Activated CD4-positive, alpha-beta T cell treated with anti-CD3 and anti-CD28 coated beads for 1 hour (primary cell): ENCODE results near the gene SUCLG2.
A peak's percentile ranks its signal among the peaks of the same experiment; 100 is the strongest.

Experiments used
- DNase-seq: peaks from one replicate; pipeline ENCODE4 v3.0.0-alpha.2; 2020

SUCLG2 gene, protein sequence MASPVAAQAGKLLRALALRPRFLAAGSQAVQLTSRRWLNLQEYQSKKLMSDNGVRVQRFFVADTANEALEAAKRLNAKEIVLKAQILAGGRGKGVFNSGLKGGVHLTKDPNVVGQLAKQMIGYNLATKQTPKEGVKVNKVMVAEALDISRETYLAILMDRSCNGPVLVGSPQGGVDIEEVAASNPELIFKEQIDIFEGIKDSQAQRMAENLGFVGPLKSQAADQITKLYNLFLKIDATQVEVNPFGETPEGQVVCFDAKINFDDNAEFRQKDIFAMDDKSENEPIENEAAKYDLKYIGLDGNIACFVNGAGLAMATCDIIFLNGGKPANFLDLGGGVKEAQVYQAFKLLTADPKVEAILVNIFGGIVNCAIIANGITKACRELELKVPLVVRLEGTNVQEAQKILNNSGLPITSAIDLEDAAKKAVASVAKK

DNA sequence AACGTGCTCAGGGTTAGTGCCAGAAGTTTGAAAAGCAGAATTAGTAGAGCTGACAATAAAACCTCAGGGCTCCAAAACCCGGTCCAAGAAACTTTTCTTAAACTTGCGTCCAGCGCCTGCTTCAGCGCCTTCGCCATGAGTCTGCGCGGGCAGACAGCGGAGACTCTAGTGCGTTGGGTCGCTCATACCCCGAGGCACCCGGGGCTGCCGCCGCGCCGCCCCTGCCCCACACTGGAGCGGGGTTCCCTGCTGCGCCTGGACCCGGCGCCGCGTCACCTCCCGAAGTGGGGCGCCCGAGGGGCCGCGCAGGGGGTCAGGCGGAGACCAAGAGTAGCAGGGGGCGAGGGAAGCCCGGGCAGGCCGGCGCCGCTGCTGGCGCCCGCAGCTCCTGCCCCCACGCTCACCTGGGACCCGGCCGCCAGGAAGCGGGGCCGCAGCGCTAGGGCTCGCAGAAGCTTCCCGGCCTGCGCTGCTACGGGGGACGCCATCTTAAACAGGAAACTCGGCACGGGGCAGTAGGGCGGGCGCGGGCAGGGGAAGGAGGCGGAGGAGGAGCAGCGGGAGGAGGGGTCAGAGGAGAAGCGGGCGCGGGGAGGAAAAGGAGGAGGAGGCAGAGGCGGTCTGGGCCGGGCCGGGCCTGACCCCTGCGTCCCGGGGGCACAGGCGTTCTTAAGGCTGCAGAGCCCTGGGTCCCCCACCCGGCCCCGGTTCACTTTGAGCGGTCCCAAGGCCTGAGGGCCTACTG, at the start of gene SUCLG2:
Gene SUCLG2, minus strand, starts transcription at position 514 of the 745 bp plus-strand sequence. Its CDS starts 26 bp downstream, at position 488.
- DNase-seq, result peak; percentile 66

DNA sequence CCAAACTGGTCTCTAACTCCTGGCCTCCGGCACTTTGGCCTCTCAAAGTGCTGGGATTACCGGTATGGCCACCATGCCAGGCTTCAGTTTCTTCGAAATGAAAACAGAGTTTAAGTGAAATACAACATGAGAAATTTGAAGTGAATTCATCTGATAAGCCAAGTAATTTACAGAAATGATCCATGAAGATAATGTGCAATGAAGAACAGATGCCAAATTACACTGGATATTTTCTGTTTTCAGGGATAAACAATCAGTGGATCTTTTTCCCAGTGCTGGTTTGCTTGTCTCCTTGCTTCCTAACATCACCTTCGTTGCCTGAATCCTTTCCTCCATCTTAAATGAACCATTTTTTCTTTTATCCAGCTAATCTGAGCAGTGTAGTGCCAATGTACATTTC, 46.2 kb upstream of the SUCLG2 start:
- no peak for DNase-seq

DNA sequence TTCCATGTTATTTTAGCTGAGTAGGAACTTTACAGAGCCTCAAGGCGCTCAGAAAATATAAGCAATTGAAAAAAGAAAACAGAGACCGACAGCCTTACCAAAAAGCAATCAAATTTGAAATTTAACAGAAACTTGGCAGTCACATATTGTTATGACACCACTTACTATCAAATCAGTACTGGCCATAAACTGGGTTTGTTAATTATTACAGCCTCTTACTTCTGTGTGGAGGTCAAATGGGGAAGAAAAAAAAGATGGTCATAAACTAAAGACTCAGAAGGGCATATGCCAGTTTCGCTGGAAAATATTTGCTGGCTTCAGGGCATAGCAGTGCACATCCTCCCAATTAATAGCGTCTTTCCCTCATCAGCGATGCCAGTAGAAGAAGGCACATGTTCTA, 45.5 kb upstream of the SUCLG2 start:
- DNase-seq, result no peak

DNA sequence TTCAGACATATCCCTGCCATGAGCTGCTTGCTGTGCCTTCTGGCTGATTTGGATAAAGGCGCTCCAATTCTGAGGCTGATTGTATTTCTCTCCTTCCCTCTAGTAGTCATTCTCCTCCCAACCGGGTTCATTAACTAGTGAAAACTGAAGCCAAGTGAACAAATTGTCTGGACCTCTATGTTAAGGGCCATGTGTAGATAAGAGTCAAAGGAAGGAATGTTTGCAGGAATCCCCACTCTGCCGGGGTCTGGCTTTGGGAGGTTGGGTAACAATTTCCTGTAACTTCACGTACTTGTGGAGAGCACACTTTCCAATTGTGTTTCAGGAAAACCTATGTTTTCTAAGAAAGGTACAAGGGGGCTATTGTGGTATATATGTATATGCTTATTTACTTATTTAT, 38.2 kb upstream of the SUCLG2 start:
- no peak for DNase-seq

DNA sequence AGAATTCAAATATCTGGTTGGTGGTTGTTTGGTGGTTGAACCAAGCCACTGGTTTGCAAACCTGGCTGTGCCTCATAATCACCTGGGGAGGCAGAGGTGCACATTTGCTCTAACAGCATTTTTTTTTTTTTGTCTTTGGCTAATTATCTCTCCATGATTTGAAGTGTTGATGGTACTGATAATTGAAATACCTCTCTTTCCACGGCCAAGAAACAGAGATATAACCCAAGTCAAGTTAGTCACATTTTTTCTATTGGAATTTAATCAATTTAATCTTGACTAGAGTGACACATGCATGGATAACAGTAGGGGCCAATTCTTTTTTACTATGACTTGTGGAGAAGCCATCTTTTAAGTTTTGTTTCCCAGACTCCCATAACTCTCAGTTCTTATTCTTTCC, 37.5 kb upstream of the SUCLG2 start:
- DNase-seq, result no peak

DNA sequence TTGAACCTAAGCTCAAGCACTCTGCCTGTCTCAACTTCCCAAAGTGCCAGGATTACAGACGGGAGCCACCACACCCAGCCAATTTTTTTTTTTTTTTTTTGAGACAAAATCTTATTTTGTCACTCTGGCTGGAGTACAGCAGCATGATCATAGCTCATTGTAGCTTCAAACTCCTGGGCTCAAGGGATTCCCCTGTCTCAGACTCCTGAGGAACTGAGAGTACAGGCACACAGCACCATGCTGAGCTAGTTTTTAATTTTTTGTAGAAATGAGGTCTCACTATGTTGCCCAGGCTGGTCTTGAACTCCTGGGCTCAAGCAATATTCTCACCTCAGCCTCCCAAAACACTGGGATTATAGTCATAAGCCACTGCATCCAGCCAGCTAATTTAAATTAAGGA, 36.8 kb upstream of the SUCLG2 start:
- DNase-seq, result no peak

DNA sequence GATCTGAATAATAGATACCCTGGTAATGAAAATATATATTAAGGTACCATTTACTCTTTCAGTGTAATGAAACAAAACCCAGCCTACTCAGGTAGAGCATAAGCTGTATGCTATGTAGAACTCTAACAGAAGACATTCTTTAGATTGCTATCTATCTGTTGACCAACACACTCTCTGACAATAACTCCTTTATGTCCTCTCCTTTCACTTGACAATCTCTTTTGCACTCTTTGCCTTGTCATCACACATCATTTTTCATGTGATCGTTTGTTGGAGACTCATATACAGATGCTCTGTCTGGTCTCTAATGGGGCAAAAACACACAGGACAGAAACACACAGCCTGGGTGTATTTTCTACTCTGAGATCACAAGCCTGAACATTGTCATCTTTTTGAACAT, 35.4 kb upstream of the SUCLG2 start:
- no peak for DNase-seq

DNA sequence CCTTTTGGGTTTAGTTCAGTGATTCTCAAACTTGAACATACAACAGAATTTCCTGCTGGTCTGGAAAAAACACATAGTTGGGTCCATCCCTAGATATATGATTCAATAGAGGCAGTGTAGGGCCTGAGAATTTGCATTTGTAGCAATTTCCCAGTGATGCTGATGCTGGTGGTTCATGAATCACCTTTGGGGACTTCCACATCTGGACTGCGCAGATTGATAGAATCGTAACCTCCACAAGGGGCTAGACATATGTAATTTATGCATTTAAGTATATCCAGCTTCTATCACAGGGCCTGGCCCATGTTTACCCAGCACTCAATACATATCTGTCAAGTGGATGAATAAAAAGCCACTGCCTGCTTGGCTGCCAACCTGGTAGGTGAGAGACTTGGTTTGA, 33.8 kb upstream of the SUCLG2 start:
- DNase-seq, result no peak

DNA sequence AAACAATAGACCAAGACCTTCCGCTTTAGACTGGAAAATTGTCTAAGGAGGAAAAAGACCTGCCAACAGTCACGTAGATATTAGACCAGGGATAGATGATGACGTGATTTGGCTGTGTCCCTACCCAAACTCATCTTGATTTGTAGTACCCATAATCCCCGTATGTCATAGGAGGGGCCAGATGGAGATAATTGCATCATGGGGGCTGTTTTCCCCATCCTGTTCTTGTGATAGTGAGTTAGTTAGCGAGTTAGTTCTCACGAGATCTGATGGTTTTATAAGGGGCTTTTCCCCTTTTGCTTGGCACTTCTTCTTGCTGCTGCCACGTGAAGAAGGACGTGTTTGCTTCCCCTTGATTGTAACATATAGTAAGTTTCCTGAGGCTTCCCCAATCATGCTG, 31.7 kb upstream of the SUCLG2 start:
- no peak for DNase-seq

DNA sequence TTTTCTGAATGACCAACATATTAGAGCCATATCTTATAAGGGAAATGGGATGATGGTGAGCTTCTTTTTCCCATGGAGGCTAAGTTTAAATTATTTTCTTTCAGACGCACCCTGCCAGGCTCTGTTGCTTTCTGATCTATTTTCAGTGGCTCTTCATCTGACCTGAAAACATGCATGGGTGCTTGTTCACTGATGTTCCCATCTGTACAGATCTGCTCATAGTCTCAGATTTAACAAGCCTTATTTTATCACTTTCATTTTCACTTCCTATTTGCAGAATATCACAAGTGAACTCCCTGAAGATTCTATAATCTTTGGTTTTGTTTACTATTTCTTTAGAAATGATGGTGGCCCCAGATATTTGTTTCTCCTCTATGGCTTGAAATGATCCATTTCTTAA, 31.1 kb upstream of the SUCLG2 start:
- DNase-seq, result no peak

DNA sequence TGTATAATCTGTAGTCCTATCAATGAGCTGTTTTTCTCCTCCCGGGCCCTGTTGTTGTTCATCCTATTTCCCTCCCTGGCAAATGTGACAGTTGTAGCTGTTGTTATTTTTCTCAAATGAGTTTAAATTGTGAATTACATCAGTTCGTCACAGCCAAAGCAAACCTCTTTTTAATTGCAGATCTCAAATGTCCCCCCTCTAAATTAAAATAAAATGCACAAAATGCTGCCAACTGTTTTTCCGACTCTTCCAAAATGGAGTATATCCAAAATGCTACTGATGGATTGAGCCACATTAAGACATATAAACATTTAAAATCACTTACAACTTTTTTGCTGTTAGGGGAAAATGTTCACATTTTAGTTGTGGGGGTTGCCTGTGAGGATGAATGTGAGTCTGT, 29.8 kb upstream of the SUCLG2 start:
- DNase-seq, result no peak

DNA sequence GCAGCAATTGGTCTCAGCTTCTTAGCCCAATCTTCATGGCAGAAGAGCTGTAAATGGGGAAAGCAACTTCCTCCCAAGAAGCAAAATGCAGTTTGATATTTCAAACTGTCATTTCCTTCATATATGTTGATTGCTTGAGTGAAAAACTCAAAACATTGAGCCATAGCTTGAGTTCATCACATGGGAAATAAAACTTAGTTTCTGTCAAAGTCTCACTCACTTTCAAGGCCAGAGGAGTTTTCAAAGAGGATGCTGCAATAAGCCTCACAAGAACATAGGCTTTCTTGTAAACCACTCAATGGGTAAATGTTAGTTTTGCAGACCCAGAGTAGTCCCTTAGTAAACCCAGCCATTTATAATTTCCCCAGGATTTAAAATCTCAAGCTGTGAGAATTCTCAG, 29.1 kb upstream of the SUCLG2 start:
- no peak for DNase-seq

DNA sequence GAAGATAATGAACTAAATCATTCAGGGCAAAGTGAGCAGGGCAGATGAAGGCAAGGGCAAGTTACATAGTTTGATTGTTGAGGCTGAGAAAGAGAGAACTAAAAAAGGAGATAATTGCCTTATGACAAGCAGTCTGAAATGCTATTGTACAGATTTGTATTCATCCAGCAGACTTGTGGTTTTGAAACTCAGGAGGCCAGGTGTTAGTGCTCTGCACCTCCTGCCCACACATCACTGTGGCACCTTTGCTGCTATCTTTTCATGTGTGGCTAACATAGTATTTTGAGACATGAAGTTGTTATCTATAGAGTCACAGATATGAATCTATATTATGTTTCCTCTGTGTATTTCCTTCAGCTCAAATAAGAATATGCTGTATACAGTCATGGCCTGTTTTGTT, 24.3 kb upstream of the SUCLG2 start:
- DNase-seq, result no peak

DNA sequence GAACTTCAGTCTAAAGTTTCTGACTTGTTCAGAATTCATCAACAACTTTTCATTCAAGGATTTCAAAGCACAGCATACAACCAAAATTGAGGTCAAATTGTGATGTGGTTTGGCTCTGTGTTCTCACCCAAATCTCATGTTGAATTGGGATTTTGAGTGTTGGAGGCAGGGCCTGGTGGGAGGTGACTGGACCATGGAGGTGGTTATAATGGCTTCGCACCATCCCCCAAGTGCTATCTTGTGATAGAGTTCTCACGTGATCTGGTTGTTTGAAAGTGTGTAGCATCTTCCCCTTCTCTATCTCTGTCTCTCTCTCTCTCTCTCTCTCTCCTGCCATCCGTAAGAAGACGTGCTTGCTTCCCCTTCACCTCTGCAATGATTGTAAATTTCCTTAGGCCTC, 19.6 kb upstream of the SUCLG2 start:
- DNase-seq, result no peak

DNA sequence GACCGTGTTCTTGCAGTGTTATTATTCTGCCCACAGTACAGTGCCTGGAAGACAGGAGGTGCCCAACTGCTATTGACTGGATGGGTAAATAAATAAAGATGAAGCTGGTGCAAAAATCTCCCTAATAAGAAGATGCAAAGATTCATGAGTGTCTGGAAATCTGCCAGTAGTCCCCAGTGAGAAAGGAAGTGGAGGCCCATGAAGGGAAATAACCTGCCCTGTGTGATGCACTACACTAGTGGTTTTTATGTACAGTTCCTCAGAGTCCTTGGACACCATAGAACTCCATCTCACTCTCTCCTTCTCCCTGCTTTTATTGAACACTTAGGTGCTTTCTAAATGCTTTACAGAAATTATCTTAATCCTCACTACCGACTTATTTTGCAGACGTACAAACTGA, 8.3 kb upstream of the SUCLG2 start:
- no peak for DNase-seq

DNA sequence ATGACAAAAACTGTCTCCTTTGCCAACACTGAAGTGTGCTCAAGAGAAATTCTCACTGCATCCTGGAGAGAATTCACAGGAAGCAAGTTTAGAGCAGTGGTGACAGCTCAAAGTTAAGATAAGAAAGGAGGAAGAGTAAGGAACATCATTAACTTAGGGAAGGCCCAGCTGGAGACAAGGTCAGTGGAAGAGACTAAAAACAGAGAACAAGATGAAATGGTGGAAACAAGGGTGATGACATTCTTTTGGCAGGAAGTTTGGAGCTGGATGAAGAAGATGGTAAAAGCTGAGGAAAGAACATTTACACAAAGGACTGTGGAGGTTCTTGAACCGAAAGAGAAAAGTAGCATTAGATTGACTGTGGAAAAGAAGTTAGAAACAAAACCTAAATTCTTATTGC, 6.7 kb upstream of the SUCLG2 start:
- no peak for DNase-seq

DNA sequence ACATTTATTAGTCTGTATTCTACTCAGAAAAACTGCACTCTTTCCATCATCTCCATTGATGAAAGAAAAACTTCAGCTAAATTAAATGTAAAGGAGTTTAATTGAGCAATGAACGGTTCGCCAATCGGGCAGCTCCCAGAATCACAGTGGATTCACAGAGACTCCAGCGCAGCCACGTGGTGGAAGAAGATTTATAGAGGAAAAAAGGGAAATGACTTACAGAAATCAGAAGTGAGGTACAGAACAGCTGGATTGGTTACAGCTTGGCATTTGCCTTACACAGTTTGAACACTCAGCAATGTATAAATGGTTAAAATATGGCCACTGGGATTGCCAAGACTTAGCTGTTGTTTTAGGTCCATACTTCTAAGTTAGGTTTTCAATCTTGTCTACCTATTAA, 2.8 kb upstream of the SUCLG2 start:
- DNase-seq, result no peak

DNA sequence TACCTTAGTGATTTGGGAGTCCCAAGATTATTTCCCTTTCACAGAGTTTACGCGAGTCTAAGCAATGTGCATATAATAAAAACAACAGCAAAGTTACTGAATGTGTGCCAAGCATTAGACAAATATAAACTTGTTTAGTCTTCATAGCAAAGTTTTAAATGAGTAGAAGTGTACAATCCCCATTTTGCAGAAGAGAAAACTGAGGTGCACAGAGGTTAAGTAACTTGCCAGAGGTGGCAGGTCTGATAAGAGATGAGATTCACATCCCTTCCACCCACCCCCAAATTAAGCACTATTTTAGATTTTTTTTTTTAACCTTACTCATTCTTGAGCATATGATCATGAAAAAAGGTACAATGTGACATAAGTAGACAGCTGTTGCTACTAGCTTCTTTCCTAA, 2.2 kb upstream of the SUCLG2 start:
- no peak for DNase-seq

DNA sequence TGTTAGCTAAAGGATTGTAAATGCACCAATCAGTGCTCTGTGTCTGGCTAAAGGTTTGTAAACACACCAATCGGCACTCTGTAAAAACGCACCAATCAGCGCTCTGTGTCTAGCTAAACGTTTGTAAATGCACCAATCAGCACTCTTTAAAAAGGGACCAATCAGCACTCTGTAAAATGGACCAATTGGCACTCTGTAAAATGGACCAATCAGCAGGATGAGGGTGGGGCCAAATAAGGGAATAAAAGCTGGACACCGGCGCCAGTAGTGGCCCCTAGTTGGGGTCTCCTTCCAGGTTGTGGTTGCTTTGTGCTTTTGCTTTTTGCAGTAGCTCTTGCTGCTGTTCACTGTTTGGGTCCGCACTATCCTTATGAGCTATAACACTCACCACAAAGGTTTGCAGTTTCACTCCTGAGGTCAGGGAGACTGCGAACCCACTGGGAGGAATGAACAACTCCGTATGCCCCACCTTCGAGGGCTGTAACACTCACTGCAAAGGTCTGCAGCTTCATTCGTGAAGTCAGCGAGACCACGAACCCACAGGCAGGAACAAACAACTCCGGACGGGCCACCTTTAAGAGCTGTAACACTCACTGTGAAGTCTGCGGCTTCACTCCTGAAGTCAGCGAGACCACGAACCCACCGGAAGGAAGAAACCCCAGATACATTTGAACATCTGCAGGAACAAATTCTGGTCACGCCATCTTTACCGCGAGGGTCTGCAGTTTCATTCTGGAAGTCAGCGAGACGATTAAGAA, 1.1 kb upstream of the SUCLG2 start:
- peak; percentile 39 for DNase-seq

DNA sequence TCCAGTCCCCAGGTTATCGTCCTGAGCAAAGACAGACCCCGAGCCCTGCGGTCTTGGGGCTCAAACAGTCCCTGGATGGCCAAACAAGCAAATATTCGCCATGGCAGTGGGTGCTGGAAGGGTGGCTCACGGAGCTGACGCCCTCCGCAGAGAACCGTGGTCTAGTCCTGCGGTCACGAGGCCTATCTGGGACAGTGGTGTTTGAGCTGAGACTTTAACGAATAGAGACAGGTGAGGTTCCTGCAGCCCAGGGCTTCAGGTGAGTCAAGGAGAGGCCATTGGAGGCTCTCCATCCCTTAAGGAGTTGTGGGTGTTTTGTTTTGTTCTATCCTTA, 399 bp upstream of the SUCLG2 start:
- no peak for DNase-seq

DNA sequence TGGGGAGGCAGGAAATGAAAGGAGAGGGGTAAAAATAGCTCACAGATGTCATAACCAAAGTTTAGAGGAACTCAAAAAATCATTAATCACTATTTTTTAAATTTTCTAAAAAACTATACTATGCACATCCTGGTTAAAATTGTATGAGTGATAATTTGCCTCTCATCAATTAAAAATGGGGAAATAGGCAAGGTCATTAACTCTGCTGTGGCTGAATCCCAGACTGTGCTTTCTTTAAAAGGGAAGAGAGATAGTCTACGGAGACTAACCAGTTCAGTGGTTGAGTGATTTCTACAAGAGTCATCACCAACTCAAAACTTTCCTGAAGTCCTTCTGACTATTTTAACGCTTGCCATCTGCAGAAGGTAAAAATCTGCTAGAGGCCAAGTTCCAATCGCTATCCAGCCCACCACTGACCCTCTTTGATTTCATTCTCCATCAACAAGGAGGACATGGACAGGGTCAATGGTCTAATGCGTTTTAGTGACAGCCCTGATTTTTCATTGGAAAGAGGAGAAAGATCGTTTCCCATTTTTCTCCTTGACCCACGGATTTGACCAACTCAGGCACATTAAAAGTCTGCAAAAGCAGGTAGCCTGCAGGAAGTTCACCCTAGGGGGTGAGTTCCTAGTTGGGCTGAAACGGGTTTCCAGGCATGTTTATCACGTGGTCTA, 850 bp downstream of the SUCLG2 start:
- DNase-seq, result no peak

DNA sequence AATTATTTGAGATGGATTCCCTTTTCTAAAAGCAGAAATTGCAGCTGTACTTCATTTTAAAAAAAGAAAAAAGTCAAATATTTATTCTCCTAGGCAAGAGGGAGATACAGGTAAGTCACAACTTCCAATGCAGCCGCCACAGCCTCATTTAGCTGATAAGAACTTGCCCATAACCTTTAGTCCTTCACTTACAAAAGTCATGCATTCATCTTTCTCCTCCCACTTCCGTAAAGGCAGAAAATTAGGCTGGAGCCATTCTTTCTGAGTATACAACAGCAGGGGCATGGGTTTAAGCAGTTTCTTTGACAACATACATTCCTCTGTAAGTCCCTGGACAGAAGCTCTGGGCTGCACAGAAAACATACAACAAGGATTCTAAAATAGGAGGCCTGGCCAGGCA, 4.3 kb downstream of the SUCLG2 start:
- DNase-seq, result no peak

DNA sequence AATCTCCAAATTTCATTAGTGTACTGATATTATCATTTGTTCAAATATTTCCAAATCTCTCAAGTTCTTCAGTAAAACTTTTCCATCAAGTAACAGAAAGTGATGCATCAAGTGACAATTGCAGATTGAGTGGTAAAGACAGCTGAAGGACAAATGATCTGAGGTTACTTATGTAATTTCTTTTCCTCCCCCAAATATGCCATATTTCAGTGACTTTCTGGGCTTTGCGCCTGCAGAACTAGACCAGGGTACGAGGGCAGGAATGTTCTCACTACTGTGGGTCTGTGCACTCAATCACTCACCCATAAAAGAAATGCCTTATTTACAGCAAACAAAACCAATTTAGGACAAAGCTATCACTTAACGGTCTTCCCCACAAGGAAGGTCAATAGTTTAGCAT, 4.7 kb downstream of the SUCLG2 start:
- DNase-seq, result no peak
